H1 (cell line): Measurements from ENCODE around the gene RNF175. TPM values are rescaled to one million over a fixed set of nuclear protein-coding genes. Genes with fewer than 3 reads are reported as not detected.

Experiments
- CTCF ChIA-PET: fragments of 300-600 bp; sonication (Branson Sonifier 250); formaldehyde crosslinking; loops from one replicate; lab custom pipeline; 2021; ENCODE audit not compliant: partially characterized antibody; lab: Charles Lee
- POLR2A ChIA-PET: fragments of 300-600 bp; sonication (Branson Sonifier 250); formaldehyde crosslinking; loops from one replicate; lab custom pipeline; 2021; ENCODE audit warnings: inconsistent platforms; ENCODE audit not compliant: partially characterized antibody; lab: Charles Lee
- DNase-seq, 2 experiments: peaks; one replicate each; pipeline versions ENCODE4 v3.0.0 to v3.0.0-alpha.2; 2010 to 2022; ENCODE audit warnings: low spot score in 2 of 2, low read depth in 1 of 2, mixed read lengths in 1 of 2
- FAIRE-seq: peaks from 2 replicates; lab custom pipeline; 2011; peaks lifted over from hg19 to GRCh38; lab: Jason Lieb, UNC
- H2AFZ ChIP-seq: 2 replicates; pipeline ENCODE4 v1.8.1; 2012; ENCODE audit warnings: low read length, inconsistent platforms
- H2AK5ac ChIP-seq: 2 replicates; pipeline ENCODE4 v1.6.1; 2013; ENCODE audit warnings: low read depth, low read length
- H2BK120ac ChIP-seq: replicated peaks from 2 replicates; pipeline ENCODE3; 2013; ENCODE audit warnings: low read depth, low read length, inconsistent platforms
- H2BK12ac ChIP-seq: 2 replicates; pipeline ENCODE4 v1.6.1; 2013; ENCODE audit warnings: low read depth, low read length
- H2BK15ac ChIP-seq: 2 replicates; pipeline ENCODE4 v1.6.1; 2013; ENCODE audit warnings: low read length
- H2BK20ac ChIP-seq: 2 replicates; pipeline ENCODE4 v1.6.1; 2013; ENCODE audit warnings: low read length
- H2BK5ac ChIP-seq: 2 replicates; pipeline ENCODE4 v1.6.1; 2013; ENCODE audit warnings: low read depth, low read length
- H3K14ac ChIP-seq: 2 replicates; pipeline ENCODE4 v1.6.1; 2013; ENCODE audit warnings: inconsistent platforms; ENCODE audit not compliant: insufficient read length
- H3K18ac ChIP-seq: 2 replicates; pipeline ENCODE4 v1.6.1; 2013; ENCODE audit warnings: low read length; ENCODE audit errors: extremely low read depth
- H3K23ac ChIP-seq: 2 replicates; pipeline ENCODE4 v1.6.1; 2013; ENCODE audit warnings: inconsistent platforms; ENCODE audit not compliant: insufficient read length
- H3K23me2 ChIP-seq: 2 replicates; pipeline ENCODE4 v1.6.1; 2013; ENCODE audit warnings: low read depth, low read length
- H3K27ac ChIP-seq: 2 replicates; pipeline ENCODE4 v1.6.1; 2011; ENCODE audit warnings: low read depth, low read length, inconsistent platforms
- H3K27me3 ChIP-seq, 4 experiments: replicated peaks in 1 of 4; 1 replicate in 1 of 4; 2 replicates in 3 of 4; pipeline versions ENCODE4 v1.6.1 to v1.8.1; 2011 to 2013; ENCODE audit warnings: low read length in 3 of 4, mild to moderate bottlenecking in 3 of 4, inconsistent platforms in 2 of 4, mixed read lengths in 2 of 4, moderate library complexity in 1 of 4; ENCODE audit not compliant: control insufficient read depth in 3 of 4, insufficient read depth in 3 of 4; ENCODE audit errors: extremely low read depth in 1 of 4
- H3K36me3 ChIP-seq, 4 experiments: 2 replicates each; pipeline versions ENCODE4 v1.6.1 to v1.8.1; 2011 to 2013; ENCODE audit warnings: mild to moderate bottlenecking in 4 of 4, low read length in 3 of 4, moderate library complexity in 2 of 4, control low read depth in 1 of 4, inconsistent platforms in 1 of 4; ENCODE audit not compliant: insufficient read depth in 4 of 4, control insufficient read depth in 2 of 4
- H3K4ac ChIP-seq: replicated peaks from 2 replicates; pipeline ENCODE3; 2013; ENCODE audit warnings: low read length, low read depth, mixed read lengths, inconsistent platforms; ENCODE audit not compliant: insufficient read length
- H3K4me1 ChIP-seq, 4 experiments: replicated peaks in 1 of 4; 1 replicate in 1 of 4; 2 replicates in 3 of 4; pipeline versions ENCODE4 v1.6.1 to v1.8.1; 2011 to 2013; ENCODE audit warnings: low read length in 3 of 4, inconsistent platforms in 2 of 4, mixed read lengths in 1 of 4; ENCODE audit not compliant: insufficient read depth in 4 of 4, control insufficient read depth in 3 of 4
- H3K4me2 ChIP-seq, 2 experiments: 2 replicates each; pipeline versions ENCODE4 v1.6.1 to v1.8.1; 2011 to 2013; ENCODE audit warnings: low read depth in 2 of 2, low read length in 2 of 2, control low read depth in 1 of 2, inconsistent platforms in 1 of 2, mild to moderate bottlenecking in 1 of 2; ENCODE audit not compliant: insufficient read depth in 1 of 2
- H3K4me3 ChIP-seq, 4 experiments: fragments of 200-600, 300-600 bp in 1 of 4; sonication (generic), shearing (Covaris generic), sonication (Bioruptor Twin) in 1 of 4; 2 replicates each; pipeline versions ENCODE4 v1.5.1 to v1.8.1; 2011 to 2016; ENCODE audit warnings: low read length in 4 of 4, low read depth in 3 of 4, control low read depth in 2 of 4, inconsistent platforms in 2 of 4, mild to moderate bottlenecking in 2 of 4, mixed read lengths in 1 of 4, moderate library complexity in 1 of 4; ENCODE audit not compliant: insufficient read depth in 2 of 4; ENCODE audit errors: extremely low read depth in 1 of 4
- H3K56ac ChIP-seq: replicated peaks from 2 replicates; pipeline ENCODE3; 2013; ENCODE audit warnings: low read depth, mild to moderate bottlenecking, mixed read lengths, low read length, inconsistent platforms; ENCODE audit not compliant: insufficient read length
- H3K79me1 ChIP-seq: 2 replicates; pipeline ENCODE4 v1.6.1; 2013; ENCODE audit warnings: low read depth, low read length, control low read depth
- H3K79me2 ChIP-seq, 2 experiments: 2 replicates each; pipeline versions ENCODE4 v1.6.1 to v1.8.1; 2012 to 2013; ENCODE audit warnings: low read length in 2 of 2, mild to moderate bottlenecking in 2 of 2, inconsistent platforms in 1 of 2; ENCODE audit not compliant: insufficient read depth in 2 of 2, control insufficient read depth in 1 of 2
- H3K9ac ChIP-seq, 4 experiments: replicated peaks in 1 of 4; 1 replicate in 1 of 4; 2 replicates in 3 of 4; pipeline versions ENCODE4 v1.6.1 to v1.8.1; 2011 to 2013; ENCODE audit warnings: low read depth in 3 of 4, low read length in 3 of 4, control low read depth in 2 of 4, mild to moderate bottlenecking in 2 of 4, moderate library complexity in 2 of 4, inconsistent platforms in 1 of 4; ENCODE audit errors: extremely low read depth in 1 of 4
- H3K9me3 ChIP-seq, 2 experiments: 2 replicates each; pipeline versions ENCODE4 v1.6.1 to v1.8.1; 2012 to 2013; ENCODE audit warnings: mild to moderate bottlenecking in 2 of 2, moderate library complexity in 2 of 2, control low read depth in 1 of 2, inconsistent platforms in 1 of 2, low read depth in 1 of 2, low read length in 1 of 2, mixed read lengths in 1 of 2; ENCODE audit not compliant: insufficient read depth in 2 of 2
- H4K20me1 ChIP-seq, 2 experiments: replicated peaks in 1 of 2; 2 replicates each; pipeline versions ENCODE3 to v1.8.1; 2011 to 2013; ENCODE audit warnings: inconsistent platforms in 2 of 2, low read length in 2 of 2, mild to moderate bottlenecking in 1 of 2; ENCODE audit not compliant: insufficient read depth in 2 of 2, control insufficient read depth in 1 of 2
- H4K5ac ChIP-seq: 2 replicates; pipeline ENCODE4 v1.6.1; 2013; ENCODE audit warnings: low read length, low read depth, mixed read lengths, inconsistent platforms; ENCODE audit not compliant: insufficient read length
- H4K8ac ChIP-seq: 2 replicates; pipeline ENCODE4 v1.8.0; 2013; ENCODE audit warnings: mild to moderate bottlenecking, moderate library complexity, low read length, inconsistent platforms; ENCODE audit not compliant: insufficient read depth; ENCODE audit errors: extremely low read depth
- H4K91ac ChIP-seq: replicated peaks from 2 replicates; pipeline ENCODE3; 2013; ENCODE audit warnings: low read length, mixed read lengths, inconsistent platforms; ENCODE audit not compliant: insufficient read length
- CREB1 ChIP-seq: IDR thresholded peaks from 2 replicates; pipeline ENCODE4 v1.6.1; 2012; ENCODE audit warnings: inconsistent platforms
- JUN ChIP-seq: IDR thresholded peaks from 2 replicates; pipeline ENCODE4 v1.6.1; 2011; ENCODE audit warnings: low read depth, mild to moderate bottlenecking, improper control_type of control experiment, low read length
- RBBP5 ChIP-seq: IDR thresholded peaks from 2 replicates; pipeline ENCODE4 v1.7.1; 2012; ENCODE audit warnings: low read depth, mild to moderate bottlenecking, inconsistent platforms, low read length, moderate library complexity, borderline replicate concordance
- WGBS, 2 experiments: shearing (Covaris generic) in 1 of 2; methylation state at CpG; one replicate each; pipeline versions ENCODE4 v1.1.6 to v1.1.7; 2013 to 2015; ENCODE audit warnings: low lambda C conversion rate in 2 of 2, mixed read lengths in 2 of 2, inconsistent platforms in 1 of 2, low coverage in 1 of 2, missing lambda C conversion rate in 1 of 2; ENCODE audit not compliant: insufficient replicate concordance in 2 of 2, insufficient coverage in 1 of 2, insufficient read length in 1 of 2; ENCODE audit errors: extremely low coverage in 1 of 2, missing lambda C conversion rate in 1 of 2; 5-methylcytosine and 5-hydroxymethylcytosine counted together
- polyA plus RNA-seq, 7 experiments: library from polyadenylated mRNA; depleted of rRNA in 3 of 7; stranded (reverse) in 5 of 7; unstranded in 2 of 7; fragments of >200 nt in 5 of 7; fragments of 200-250 nt in 2 of 7; gene quantifications; 1 replicate in 5 of 7; 2 replicates in 1 of 7; 4 replicates in 1 of 7; pipeline versions ENCODE4 v1.2.1 to v1.2.3, GENCODE V29; 2011 to 2013; ENCODE audit warnings: missing spikeins in 2 of 7, mixed read lengths in 2 of 7
- total RNA-seq: library from RNA; stranded (reverse); fragmentation: NEBNext Ultra II Directional; extraction: Animal tissue kit (Norgen Biotek cat#: 25700); gene quantifications from 2 replicates; pipeline ENCODE4 v1.2.1, GENCODE V29; 2021
- TF ChIP-seq, protein P1 (sequence below): IDR thresholded peaks from 2 replicates; pipeline ENCODE4 v1.6.1; 2012; ENCODE audit warnings: inconsistent platforms

The RNF175 gene
- total and polyA plus RNA-seq, 2 of the 8 experiments (the other 6 are each of a cell fraction or from before 2014, with no cell fraction given) = 7.9 to 9.8 TPM

DNA sequence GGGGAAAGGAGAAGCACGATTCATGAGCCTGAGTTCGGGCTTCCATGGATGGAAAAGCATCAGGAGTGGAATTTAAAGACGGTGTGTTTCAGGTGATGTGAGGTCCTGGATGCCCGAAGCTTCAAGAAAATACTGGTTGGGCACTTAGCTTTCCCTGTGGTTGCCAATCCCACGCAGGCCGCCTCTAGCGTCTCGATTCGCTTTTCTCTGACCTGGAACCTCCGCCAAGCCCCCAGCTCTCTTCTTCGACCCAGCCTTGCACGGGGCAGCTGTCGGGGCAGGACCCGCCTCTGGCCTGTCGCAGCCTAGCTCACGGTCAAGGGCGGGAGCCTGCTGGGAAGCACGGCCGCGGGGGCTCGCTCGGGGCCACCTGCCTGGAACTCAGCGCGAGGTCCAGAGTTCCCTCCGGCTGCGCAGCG, 76.1 kb downstream of the RNF175 start:
- CTCF ChIA-PET = interaction anchor here (1.0 to 2.2 kb wide), 12 partner anchors 16 to 251 kb away, joined by 3 to 10 read pairs (median 4); no protein-coding TSS in a partner anchor
- peaks cover 16% of the 10 kb centered on the region for H3K23me2 ChIP-seq
- 11% methylated on average over 26 of the region's 27 CpGs; no CpG with 5 or more reads in 1 of the 2 experiments for WGBS, 2 experiments
- no peaks in the 10 kb centered on the region for H4K20me1 ChIP-seq
- 0 out of 2 replicates have a peak, but pooled peaks have one; percentile 2 for TF ChIP-seq RBBP5
- TF ChIP-seq JUN = no peak
- TF ChIP-seq, protein P1, sequence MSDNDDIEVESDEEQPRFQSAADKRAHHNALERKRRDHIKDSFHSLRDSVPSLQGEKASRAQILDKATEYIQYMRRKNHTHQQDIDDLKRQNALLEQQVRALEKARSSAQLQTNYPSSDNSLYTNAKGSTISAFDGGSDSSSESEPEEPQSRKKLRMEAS = peak; percentile 95; the same call in 1 of the 2 replicates
- no peak for TF ChIP-seq CREB1
- no peak overlapping the region for H4K5ac ChIP-seq
- H3K36me3 ChIP-seq = peaks cover 0 to 4% (median 0%) of the 10 kb centered on the region in 4 experiments; a peak in 2 of 8 replicates
- H2BK15ac ChIP-seq = no peak overlapping the region
- POLR2A ChIA-PET = interaction anchor here (1.0 to 1.6 kb wide), 3 partner anchors 9 to 27 kb away, joined by 3 read pairs; no protein-coding TSS in a partner anchor
- no peak overlapping the region for H2AK5ac ChIP-seq
- H2BK5ac ChIP-seq = peak overlapping the region; percentile 49; the same call in 1 of the 2 replicates
- DNase-seq = no peak
- peak overlapping the region; percentile 77 for H3K56ac ChIP-seq
- no peak overlapping the region for H3K23ac ChIP-seq
- no peak overlapping the region for H2BK120ac ChIP-seq
- H3K79me2 ChIP-seq = no peaks in the 10 kb centered on the region
- H3K27ac ChIP-seq = no peak overlapping the region
- H3K4me3 ChIP-seq = peak overlapping the region; percentile 45 to 64 (median 56)
- no peak for FAIRE-seq
- no peak overlapping the region for H3K4ac ChIP-seq
- peak overlapping the region; percentile 28; the same call in 1 of the 2 replicates for H2AFZ ChIP-seq
- H3K4me1 ChIP-seq = peaks cover 0 to 4% (median 1%) of the 10 kb centered on the region in 4 experiments; a peak in 5 of 7 replicates
- H3K9ac ChIP-seq = no peak overlapping the region
- no peak overlapping the region for H2BK20ac ChIP-seq
- H3K18ac ChIP-seq = peak overlapping the region; percentile 7
- no peaks in the 10 kb centered on the region for H3K79me1 ChIP-seq
- no peak overlapping the region for H2BK12ac ChIP-seq
- H4K91ac ChIP-seq = no peak overlapping the region
- peaks cover 12 to 46% (median 34%) of the 10 kb centered on the region in 4 experiments for H3K27me3 ChIP-seq
- H3K9me3 ChIP-seq = peaks cover 15 to 16% of the 10 kb centered on the region in 2 experiments
- H3K14ac ChIP-seq = no peak overlapping the region
- peak overlapping the region; percentile 88 to 92 for H3K4me2 ChIP-seq
- peak overlapping the region; percentile 23; the same call in 1 of the 2 replicates for H4K8ac ChIP-seq
